Measurements from ENCODE around the gene MAP3K19.
"Not testable (repeated sequence)": the region's sequence is repeated elsewhere in the genome, so short reads cannot be mapped to it uniquely, and the experiment has no call there.

DNA sequence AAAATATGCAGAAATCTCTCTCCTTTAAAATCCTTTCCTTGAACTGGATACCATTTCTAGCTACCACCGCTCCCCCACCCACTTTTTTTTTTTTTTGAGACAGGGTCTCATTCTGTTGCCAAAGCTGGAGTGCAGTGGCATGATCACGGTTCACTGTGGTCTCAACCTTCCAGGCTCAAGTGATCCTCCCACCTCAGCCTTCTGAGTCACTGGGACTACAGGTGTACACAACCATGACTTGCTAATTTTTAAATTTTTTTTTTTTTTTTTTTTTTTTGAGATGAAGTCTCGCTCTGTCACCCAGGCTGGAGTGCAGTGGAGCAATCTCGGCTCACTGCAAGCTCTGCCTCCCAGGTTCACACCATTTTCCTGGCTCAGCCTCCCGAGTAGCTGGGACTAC lies 70.1 kb downstream of the MAP3K19 start:
- TF ChIP-seq, protein P1, sequence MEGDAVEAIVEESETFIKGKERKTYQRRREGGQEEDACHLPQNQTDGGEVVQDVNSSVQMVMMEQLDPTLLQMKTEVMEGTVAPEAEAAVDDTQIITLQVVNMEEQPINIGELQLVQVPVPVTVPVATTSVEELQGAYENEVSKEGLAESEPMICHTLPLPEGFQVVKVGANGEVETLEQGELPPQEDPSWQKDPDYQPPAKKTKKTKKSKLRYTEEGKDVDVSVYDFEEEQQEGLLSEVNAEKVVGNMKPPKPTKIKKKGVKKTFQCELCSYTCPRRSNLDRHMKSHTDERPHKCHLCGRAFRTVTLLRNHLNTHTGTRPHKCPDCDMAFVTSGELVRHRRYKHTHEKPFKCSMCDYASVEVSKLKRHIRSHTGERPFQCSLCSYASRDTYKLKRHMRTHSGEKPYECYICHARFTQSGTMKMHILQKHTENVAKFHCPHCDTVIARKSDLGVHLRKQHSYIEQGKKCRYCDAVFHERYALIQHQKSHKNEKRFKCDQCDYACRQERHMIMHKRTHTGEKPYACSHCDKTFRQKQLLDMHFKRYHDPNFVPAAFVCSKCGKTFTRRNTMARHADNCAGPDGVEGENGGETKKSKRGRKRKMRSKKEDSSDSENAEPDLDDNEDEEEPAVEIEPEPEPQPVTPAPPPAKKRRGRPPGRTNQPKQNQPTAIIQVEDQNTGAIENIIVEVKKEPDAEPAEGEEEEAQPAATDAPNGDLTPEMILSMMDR (IDR thresholded peaks at IDR 0.05): not testable (repeated sequence)
- not testable (repeated sequence) for TF ChIP-seq EP300 (IDR thresholded peaks at IDR 0.05; ENCODE audit: low read depth)

Measured in transverse colon (tissue), 3 donors.